ENCODE measurements around the gene ACBD4. TPM values are rescaled to one million over a fixed set of nuclear protein-coding genes. Genes with fewer than 3 reads are reported as not detected.
A peak's percentile ranks its signal among the peaks of the same experiment; 100 is the strongest.

The ACBD4 gene, protein sequence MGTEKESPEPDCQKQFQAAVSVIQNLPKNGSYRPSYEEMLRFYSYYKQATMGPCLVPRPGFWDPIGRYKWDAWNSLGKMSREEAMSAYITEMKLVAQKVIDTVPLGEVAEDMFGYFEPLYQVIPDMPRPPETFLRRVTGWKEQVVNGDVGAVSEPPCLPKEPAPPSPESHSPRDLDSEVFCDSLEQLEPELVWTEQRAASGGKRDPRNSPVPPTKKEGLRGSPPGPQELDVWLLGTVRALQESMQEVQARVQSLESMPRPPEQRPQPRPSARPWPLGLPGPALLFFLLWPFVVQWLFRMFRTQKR
- total RNA-seq: 6.7 and 7.5 TPM in 2 replicates
- polyA plus RNA-seq: 4.5 and 4.7 TPM in 2 replicates
- polyA plus RNA-seq (2011; cell fraction: cytosol; rRNA removed): 2.6 and 3.8 TPM in 2 replicates
- 13.7 and 19.5 TPM in 2 replicates for polyA plus RNA-seq (2011; cell fraction: nucleus; rRNA removed)
- polyA plus RNA-seq (2012): 3.1 and 6.8 TPM in 2 replicates
- 3.7 and 5.2 TPM in 2 replicates for polyA minus RNA-seq
- 4.2 TPM for polyA minus RNA-seq (2011; cell fraction: cytosol; rRNA and poly(A)+ RNA removed)
- 5.5 and 7.2 TPM in 2 replicates for polyA minus RNA-seq (2011; cell fraction: nucleus; rRNA and poly(A)+ RNA removed)
- Bru-seq, nascent RNA: percentile 36 among the genes with signal in this experiment
- BruChase-seq, experiment 1, labeled RNA remaining after a 6-hour chase: percentile 35 among the genes with signal in this experiment
- BruChase-seq, experiment 2, labeled RNA remaining after a 2-hour chase: percentile 37 among the genes with signal in this experiment
- long read RNA-seq, partial matches to known transcripts: 3 of 10 reads
- long read RNA-seq, other reads (novel, unspliced or antisense): 2 of 10 reads

DNA sequence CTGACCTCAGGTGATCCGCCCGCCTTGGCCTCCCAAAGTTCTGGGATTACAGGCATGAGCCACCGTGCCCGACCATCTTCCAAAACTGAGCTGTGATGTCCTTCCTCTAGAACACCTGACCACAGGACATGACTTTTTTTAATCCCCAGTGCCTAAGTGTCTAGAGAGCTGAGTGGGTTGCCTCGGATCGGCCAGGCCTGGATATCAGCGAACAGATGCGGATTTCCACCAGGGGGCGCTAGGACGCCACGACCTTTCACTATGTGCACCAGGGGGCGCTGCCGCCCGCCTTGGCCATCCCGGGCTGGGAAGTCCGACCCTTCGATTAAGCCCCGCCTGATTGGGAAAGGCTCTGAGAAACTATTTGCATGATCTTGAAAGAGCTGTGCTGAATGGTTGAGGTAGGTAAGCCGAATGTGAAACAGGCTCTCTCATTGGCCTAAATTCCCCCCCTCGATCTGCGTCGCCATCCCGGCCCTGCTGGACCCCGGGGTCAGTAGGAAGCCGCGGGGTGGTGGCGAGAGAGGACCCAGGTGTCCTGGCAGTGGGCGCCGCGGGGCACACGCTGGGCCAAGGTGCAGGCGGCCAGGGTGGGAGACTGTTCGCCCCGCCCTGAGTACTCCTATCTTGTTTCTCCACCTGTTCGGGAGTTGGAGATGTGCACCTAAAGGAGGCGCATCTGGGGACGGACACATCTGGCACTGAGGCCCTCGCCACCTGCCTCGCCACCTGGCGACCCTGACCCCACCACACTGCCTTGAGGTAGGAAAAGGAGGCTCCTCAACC lies at the start of gene ACBD4:
Gene ACBD4, plus strand, starts transcription at position 496 of the 786 bp plus-strand sequence. CDS start 458 bp downstream, outside the sequence.
- Histone ChIP-seq H3K36me3 (ENCODE audit: control insufficient read depth in 2 of 2, extremely low read depth in 1 of 2, insufficient read depth in 2 of 2, low read length in 2 of 2) (no peaks in the 10 kb centered on the region), H3K4me2 (ENCODE audit: insufficient read depth, low read length) (peak within 1 kb of the TSS; percentile 79), H4K20me1 (replicated peaks; ENCODE audit: control insufficient read depth, extremely low read depth, insufficient read depth, low read length) (no peaks in the 10 kb centered on the region), H3K4me3 (replicated peaks in 1 of 3; ENCODE audit: insufficient read depth in 1 of 3, low read depth in 1 of 3, low read length in 3 of 3) (peak within 1 kb of the TSS; percentile 3 to 69 (median 53)), H3K79me2 (ENCODE audit: control insufficient read depth, insufficient read depth, low read length) (peaks cover 2% of the 10 kb centered on the region), H3K4me1 (ENCODE audit: control insufficient read depth, extremely low read depth, insufficient read depth, low read length) (peaks cover 17% of the 10 kb centered on the region), H2AFZ (ENCODE audit: low read depth, low read length) (peak within 1 kb of the TSS; percentile 77), H3K9me1 (replicated peaks; ENCODE audit: control insufficient read depth, extremely low read depth, insufficient read depth, low read length) (no peaks in the 10 kb centered on the region), H3K27me3 (ENCODE audit: control insufficient read depth in 2 of 2, insufficient read depth in 2 of 2, low read length in 2 of 2) (no peaks in the 10 kb centered on the region), H3K9ac (replicated peaks; ENCODE audit: extremely low read depth, insufficient read depth, low read length) (peak within 1 kb of the TSS; percentile 22), H3K9me3 (replicated peaks; ENCODE audit: control insufficient read depth, insufficient read depth, low read length) (no peaks in the 10 kb centered on the region), H3K27ac (ENCODE audit: insufficient read depth, low read depth, low read length) (peak within 1 kb of the TSS; percentile 14)
- intact Hi-C loops (cut with micrococcal nuclease): loop anchor here (1.0 kb wide), 4 partner anchors 13 to 100 kb away; partner anchors contain the start of genes HEXIM1 and HEXIM2
- ChIA-PET POLR2A (interaction anchor here (0.6 to 1.7 kb wide), 5 partner anchors 10 to 62 kb away, joined by 3 to 58 read pairs (median 8); partner anchors contain the start of genes HEXIM1 and HEXIM2), CTCF (interaction anchor here (0.5 to 6.4 kb wide), 95 partner anchors 11 to 1355 kb away, joined by 3 to 476 read pairs (median 5); partner anchors contain the start of genes C1QL1, CFAP97D1, DCAKD and EFTUD2)
- FAIRE-seq (peak; percentile 100), DNase-seq (ENCODE audit: low read depth, low spot score) (peak; percentile 98)
- TF ChIP-seq, protein P1, sequence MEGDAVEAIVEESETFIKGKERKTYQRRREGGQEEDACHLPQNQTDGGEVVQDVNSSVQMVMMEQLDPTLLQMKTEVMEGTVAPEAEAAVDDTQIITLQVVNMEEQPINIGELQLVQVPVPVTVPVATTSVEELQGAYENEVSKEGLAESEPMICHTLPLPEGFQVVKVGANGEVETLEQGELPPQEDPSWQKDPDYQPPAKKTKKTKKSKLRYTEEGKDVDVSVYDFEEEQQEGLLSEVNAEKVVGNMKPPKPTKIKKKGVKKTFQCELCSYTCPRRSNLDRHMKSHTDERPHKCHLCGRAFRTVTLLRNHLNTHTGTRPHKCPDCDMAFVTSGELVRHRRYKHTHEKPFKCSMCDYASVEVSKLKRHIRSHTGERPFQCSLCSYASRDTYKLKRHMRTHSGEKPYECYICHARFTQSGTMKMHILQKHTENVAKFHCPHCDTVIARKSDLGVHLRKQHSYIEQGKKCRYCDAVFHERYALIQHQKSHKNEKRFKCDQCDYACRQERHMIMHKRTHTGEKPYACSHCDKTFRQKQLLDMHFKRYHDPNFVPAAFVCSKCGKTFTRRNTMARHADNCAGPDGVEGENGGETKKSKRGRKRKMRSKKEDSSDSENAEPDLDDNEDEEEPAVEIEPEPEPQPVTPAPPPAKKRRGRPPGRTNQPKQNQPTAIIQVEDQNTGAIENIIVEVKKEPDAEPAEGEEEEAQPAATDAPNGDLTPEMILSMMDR (IDR thresholded peaks at IDR 0.05; ENCODE audit: extremely low read depth in 1 of 2, insufficient read depth in 1 of 2, low read depth in 1 of 2, low read length in 2 of 2): peak; percentile 100
- TF ChIP-seq FOS (IDR thresholded peaks at IDR 0.05; ENCODE audit: borderline replicate concordance, insufficient read depth, low read length) (no peak), JUN (IDR thresholded peaks at IDR 0.05; ENCODE audit: borderline replicate concordance, insufficient read depth, insufficient read length, low read depth) (no peak), POLR2A (IDR thresholded peaks at IDR 0.05; ENCODE audit: low read depth, low read length) (peak; percentile 50)
- dilution Hi-C loops (cut with MboI; ENCODE audit: extremely low pct_ligation_motif_present, low sequenced_read_pairs): no loop called here
- BruUV-seq (replicated peaks): TSS peak; percentile 35
